CD4-positive, alpha-beta T cell treated with Interleukin-15 for 1 hour (primary cell): ENCODE results near the gene MAGEA12.
"Not testable (repeated sequence)": the region's sequence is repeated elsewhere in the genome, so short reads cannot be mapped to it uniquely, and the experiment has no call there.

Source experiments
- DNase-seq: peaks from one replicate; pipeline ENCODE4 v3.0.0-alpha.2; 2020

Gene MAGEA12

GRCh38 chrX:152733261-152733975 lies at the start of gene MAGEA12, which contains the start of gene CSAG1:
TSS of gene MAGEA12 (plus strand) at chrX:152733757. CDS start at chrX:152736162, 2,405 bp downstream.
TSS of gene CSAG1 (minus strand) at chrX:152733721. CDS start at chrX:152732460, 1,261 bp downstream.
- no peak for DNase-seq

GRCh38 chrX:152697952-152698931 lies 35.3 kb upstream of the MAGEA12 start, which contains the start of gene MAGEA3:
TSS of gene MAGEA3 (plus strand) at chrX:152698794. CDS start at chrX:152700833, 2,039 bp downstream.
- not testable (repeated sequence) for DNase-seq

GRCh38 chrX:152700390-152700789 lies 33.2 kb upstream of the MAGEA12 start:
- DNase-seq = peak; percentile 16

- DNase-seq = not testable (repeated sequence)
These were observed 27.1 kb upstream of the MAGEA12 start for GRCh38 chrX:152706500-152706899.

GRCh38 chrX:152709173-152709572 lies 24.4 kb upstream of the MAGEA12 start, which contains the start of gene CSAG2:
TSS of gene CSAG2 (minus strand) at chrX:152709273. CDS start at chrX:152709112, 161 bp downstream.
- not testable (repeated sequence) for DNase-seq

GRCh38 chrX:152713195-152713594 lies 20.4 kb upstream of the MAGEA12 start:
- not testable (repeated sequence) for DNase-seq

GRCh38 chrX:152713815-152714787 lies 19.5 kb upstream of the MAGEA12 start, which contains the start of gene MAGEA2B:
TSS of gene MAGEA2B (plus strand) at chrX:152714628. CDS start at chrX:152717107, 2,479 bp downstream.
- not testable (repeated sequence) for DNase-seq

GRCh38 chrX:152725409-152725808 lies 8.1 kb upstream of the MAGEA12 start:
- DNase-seq = no peak

GRCh38 chrX:152734143-152734858 lies 744 bp downstream of the MAGEA12 start:
- not testable (repeated sequence) for DNase-seq

GRCh38 chrX:152735101-152735500 lies 1.5 kb downstream of the MAGEA12 start:
- DNase-seq = no peak

- no peak for DNase-seq
These were observed 2.4 kb downstream of the MAGEA12 start for GRCh38 chrX:152735860-152736511.

GRCh38 chrX:152736528-152736927 lies 3.0 kb downstream of the MAGEA12 start:
- DNase-seq = not testable (repeated sequence)

GRCh38 chrX:152738560-152738959 lies 5.0 kb downstream of the MAGEA12 start:
- DNase-seq = no peak

- not testable (repeated sequence) for DNase-seq
These were observed 20.4 kb downstream of the MAGEA12 start, which contains the start of gene MAGEA2 for GRCh38 chrX:152753686-152754650. TSS of gene MAGEA2 (minus strand) at chrX:152753842. CDS start at chrX:152751363, 2,479 bp downstream.

GRCh38 chrX:152754871-152755270 lies 21.3 kb downstream of the MAGEA12 start:
- DNase-seq = not testable (repeated sequence)

- not testable (repeated sequence) for DNase-seq
These were observed 25.4 kb downstream of the MAGEA12 start, which contains the start of gene CSAG3 for GRCh38 chrX:152758918-152759317. TSS of gene CSAG3 (plus strand) at chrX:152759218.

GRCh38 chrX:152759544-152759943 lies 26.0 kb downstream of the MAGEA12 start:
- not testable (repeated sequence) for DNase-seq

GRCh38 chrX:152761582-152761981 lies 28.0 kb downstream of the MAGEA12 start:
- not testable (repeated sequence) for DNase-seq

GRCh38 chrX:152766562-152766961 lies 33.0 kb downstream of the MAGEA12 start:
- DNase-seq = not testable (repeated sequence)
